GM23248 (cell line): Measurements from ENCODE around the gene VNN1.

Experiments
- EZH2 ChIP-seq: fragments of 200-600 bp; sonication (generic); IDR thresholded peaks from 2 replicates; pipeline ENCODE4 v1.6.1; 2018; ENCODE audit warnings: antibody characterized with exemption, mild to moderate bottlenecking; ENCODE audit not compliant: insufficient read depth, poor library complexity, severe bottlenecking
- EZH2phosphoT487 ChIP-seq: fragments of 200-600 bp; sonication (generic); IDR thresholded peaks from 2 replicates; pipeline ENCODE4 v1.6.1; 2018; ENCODE audit warnings: antibody characterized with exemption, moderate library complexity, mild to moderate bottlenecking, low read depth; ENCODE audit not compliant: insufficient read depth

GRCh38 chr6:132715881-132716637 is 2.2 kb upstream of the VNN1 start:
- TF ChIP-seq EZH2 (no peak), EZH2phosphoT487 (no peak)
